ENCODE data around the gene GDF10. TPM values are rescaled to one million over a fixed set of nuclear protein-coding genes. Genes with fewer than 3 reads are reported as not detected.

Gene GDF10
- total and polyA plus RNA-seq, 2 of the 13 experiments (the other 11 are each of a cell fraction or from before 2014, with no cell fraction given) = 0.03 TPM; not detected in 1

DNA sequence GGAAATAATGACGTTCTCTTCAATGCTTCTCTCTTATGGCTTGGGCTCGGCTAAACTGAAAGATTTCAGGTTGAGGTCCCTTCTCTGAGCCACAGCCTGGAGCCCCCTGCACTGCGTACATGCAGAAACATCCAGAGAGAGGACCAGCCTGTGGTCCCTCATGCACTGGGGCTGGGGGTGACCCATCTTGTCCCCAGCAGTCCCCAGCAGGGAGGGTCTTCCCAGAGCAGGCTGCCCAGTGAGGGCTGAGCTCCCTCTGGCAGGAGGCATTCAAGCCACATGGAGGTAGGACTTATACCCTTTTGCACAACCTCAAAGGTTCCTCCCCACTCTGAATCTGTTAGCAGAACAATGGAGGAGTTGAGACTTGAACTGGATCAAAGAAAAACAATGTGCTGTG is 7.4 kb downstream of the GDF10 start:
- Histone ChIP-seq H2AFZ (ENCODE audit: low read length) (no peak overlapping the region), H3K4me3 (replicated peaks in 1 of 3; ENCODE audit: insufficient read depth in 1 of 3, low read depth in 2 of 3, low read length in 3 of 3) (no peak overlapping the region), H3K9ac (ENCODE audit: insufficient read depth, low read depth, low read length) (no peak overlapping the region), H3K36me3 (replicated peaks in 1 of 2; ENCODE audit: control insufficient read depth in 1 of 2, insufficient read depth in 2 of 2, low read length in 2 of 2) (no peaks in the 10 kb centered on the region), H3K4me2 (ENCODE audit: low read depth, low read length) (no peak overlapping the region), H3K27ac (ENCODE audit: extremely low read length, insufficient read depth, low read length) (no peak overlapping the region), H3K4me1 (ENCODE audit: insufficient read depth, low read length) (no peaks in the 10 kb centered on the region), H4K20me1 (ENCODE audit: insufficient read depth, low read length) (no peaks in the 10 kb centered on the region), H3K79me2 (ENCODE audit: insufficient read depth, low read length) (no peaks in the 10 kb centered on the region), H3K9me3 (ENCODE audit: low read length) (no peaks in the 10 kb centered on the region), H3K27me3 (ENCODE audit: control insufficient read depth in 1 of 2, insufficient read depth in 2 of 2, low read length in 2 of 2) (peaks cover 3 to 15% of the 10 kb centered on the region in 2 experiments; a peak in 3 of 5 replicates)
- DNase-seq (ENCODE audit: low spot score) (no peak), ATAC-seq (no peak), FAIRE-seq (no peak)
- BruUV-seq (replicated peaks) = no TSS peak
- intact Hi-C loops (cut with micrococcal nuclease; ENCODE audit: unreplicated experiment) = no loop called here
- 0% methylated on average over 2 of the region's 3 CpGs for WGBS (ENCODE audit: low lambda C conversion rate)
- TF ChIP-seq ZNF562 (CRISPR knock-in tag; IDR thresholded peaks at IDR 0.05; ENCODE audit: borderline replicate concordance) (no peak), BCL6 (CRISPR knock-in tag; IDR thresholded peaks at IDR 0.05) (no peak), HHEX (CRISPR knock-in tag; IDR thresholded peaks at IDR 0.05) (no peak)
- CTCF ChIA-PET (ENCODE audit: low intra/inter-chr PET ratio, low total read pairs) = no interaction called here
- POLR2A ChIA-PET = no interaction called here
- in situ Hi-C loops (cut with HindIII; ENCODE audit: extremely low pct_ligation_motif_present, low pct_unique_long_range_greater_than_20kb) = loop anchor here (10.0 kb wide), 1 partner anchor 283 kb away; no protein-coding TSS in a partner anchor

DNA sequence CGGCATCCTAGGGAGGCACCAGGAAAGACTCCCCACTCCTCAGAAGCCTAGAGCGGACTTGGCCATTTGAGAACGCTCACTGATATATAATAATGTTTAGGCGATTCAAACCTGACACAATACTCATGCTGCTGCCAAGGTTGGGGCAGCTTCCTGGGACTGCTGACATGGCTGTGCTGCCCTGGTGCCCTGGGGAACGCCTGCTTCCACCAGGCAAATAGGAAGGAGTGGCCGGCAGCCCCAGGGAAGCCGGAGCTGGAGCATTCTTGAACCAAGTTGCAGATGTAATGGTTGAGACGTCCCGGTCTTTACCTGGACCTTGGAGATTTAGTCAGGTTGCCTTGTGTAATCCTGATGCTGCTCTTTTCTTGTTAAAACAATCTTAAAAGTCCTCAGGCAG is 8.8 kb downstream of the GDF10 start:
- Histone ChIP-seq H3K4me1 (ENCODE audit: insufficient read depth, low read length) (no peaks in the 10 kb centered on the region), H3K79me2 (ENCODE audit: insufficient read depth, low read length) (no peaks in the 10 kb centered on the region), H3K27me3 (ENCODE audit: control insufficient read depth in 1 of 2, insufficient read depth in 2 of 2, low read length in 2 of 2) (peaks cover 4 to 15% of the 10 kb centered on the region in 2 experiments; a peak in 3 of 5 replicates), H3K9ac (ENCODE audit: insufficient read depth, low read depth, low read length) (no peak overlapping the region), H3K4me2 (ENCODE audit: low read depth, low read length) (no peak overlapping the region), H3K27ac (ENCODE audit: extremely low read length, insufficient read depth, low read length) (no peak overlapping the region), H3K36me3 (replicated peaks in 1 of 2; ENCODE audit: control insufficient read depth in 1 of 2, insufficient read depth in 2 of 2, low read length in 2 of 2) (no peaks in the 10 kb centered on the region), H2AFZ (ENCODE audit: low read length) (no peak overlapping the region), H3K4me3 (replicated peaks in 1 of 3; ENCODE audit: insufficient read depth in 1 of 3, low read depth in 2 of 3, low read length in 3 of 3) (no peak overlapping the region), H3K9me3 (ENCODE audit: low read length) (no peaks in the 10 kb centered on the region), H4K20me1 (ENCODE audit: insufficient read depth, low read length) (no peaks in the 10 kb centered on the region)
- in situ Hi-C loops (cut with HindIII; ENCODE audit: extremely low pct_ligation_motif_present, low pct_unique_long_range_greater_than_20kb) = loop anchor here (10.0 kb wide), 1 partner anchor 284 kb away; no protein-coding TSS in a partner anchor
- no TSS peak for BruUV-seq (replicated peaks)
- DNase-seq (ENCODE audit: low spot score) (no peak), FAIRE-seq (no peak), ATAC-seq (no peak)
- ChIA-PET CTCF (ENCODE audit: low intra/inter-chr PET ratio, low total read pairs) (interaction anchor here (1.6 kb wide), 1 partner anchor 284 kb away, joined by 3 read pairs; no protein-coding TSS in a partner anchor), POLR2A (no interaction called here)
- intact Hi-C loops (cut with micrococcal nuclease; ENCODE audit: unreplicated experiment) = no loop called here
- WGBS (ENCODE audit: low lambda C conversion rate) = 32% methylated on average over 9 of the region's 9 CpGs
- TF ChIP-seq ZNF317 (CRISPR knock-in tag; IDR thresholded peaks at IDR 0.05) (no peak), MAFK (conservative IDR thresholded peaks at IDR 0.05 in 1 of 2, IDR thresholded peaks at IDR 0.05 in 1 of 2; ENCODE audit: low read length in 2 of 2) (no peak), ZNF841 (CRISPR knock-in tag; IDR thresholded peaks at IDR 0.05; ENCODE audit: borderline replicate concordance) (no peak), HOXA5 (CRISPR knock-in tag; IDR thresholded peaks at IDR 0.05) (no peak), ZNF460 (CRISPR knock-in tag; IDR thresholded peaks at IDR 0.05; ENCODE audit: borderline replicate concordance) (no peak), SALL2 (CRISPR knock-in tag; IDR thresholded peaks at IDR 0.05) (no peak), SMAD9 (CRISPR knock-in tag; IDR thresholded peaks at IDR 0.05) (no peak)
- TF ChIP-seq, protein P1, sequence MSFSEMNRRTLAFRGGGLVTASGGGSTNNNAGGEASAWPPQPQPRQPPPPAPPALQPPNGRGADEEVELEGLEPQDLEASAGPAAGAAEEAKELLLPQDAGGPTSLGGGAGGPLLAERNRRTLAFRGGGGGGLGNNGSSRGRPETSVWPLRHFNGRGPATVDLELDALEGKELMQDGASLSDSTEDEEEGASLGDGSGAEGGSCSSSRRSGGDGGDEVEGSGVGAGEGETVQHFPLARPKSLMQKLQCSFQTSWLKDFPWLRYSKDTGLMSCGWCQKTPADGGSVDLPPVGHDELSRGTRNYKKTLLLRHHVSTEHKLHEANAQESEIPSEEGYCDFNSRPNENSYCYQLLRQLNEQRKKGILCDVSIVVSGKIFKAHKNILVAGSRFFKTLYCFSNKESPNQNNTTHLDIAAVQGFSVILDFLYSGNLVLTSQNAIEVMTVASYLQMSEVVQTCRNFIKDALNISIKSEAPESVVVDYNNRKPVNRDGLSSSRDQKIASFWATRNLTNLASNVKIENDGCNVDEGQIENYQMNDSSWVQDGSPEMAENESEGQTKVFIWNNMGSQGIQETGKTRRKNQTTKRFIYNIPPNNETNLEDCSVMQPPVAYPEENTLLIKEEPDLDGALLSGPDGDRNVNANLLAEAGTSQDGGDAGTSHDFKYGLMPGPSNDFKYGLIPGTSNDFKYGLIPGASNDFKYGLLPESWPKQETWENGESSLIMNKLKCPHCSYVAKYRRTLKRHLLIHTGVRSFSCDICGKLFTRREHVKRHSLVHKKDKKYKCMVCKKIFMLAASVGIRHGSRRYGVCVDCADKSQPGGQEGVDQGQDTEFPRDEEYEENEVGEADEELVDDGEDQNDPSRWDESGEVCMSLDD (CRISPR knock-in tag; IDR thresholded peaks at IDR 0.05; ENCODE audit: borderline replicate concordance) = no peak
- TF ChIP-seq, protein P2, sequence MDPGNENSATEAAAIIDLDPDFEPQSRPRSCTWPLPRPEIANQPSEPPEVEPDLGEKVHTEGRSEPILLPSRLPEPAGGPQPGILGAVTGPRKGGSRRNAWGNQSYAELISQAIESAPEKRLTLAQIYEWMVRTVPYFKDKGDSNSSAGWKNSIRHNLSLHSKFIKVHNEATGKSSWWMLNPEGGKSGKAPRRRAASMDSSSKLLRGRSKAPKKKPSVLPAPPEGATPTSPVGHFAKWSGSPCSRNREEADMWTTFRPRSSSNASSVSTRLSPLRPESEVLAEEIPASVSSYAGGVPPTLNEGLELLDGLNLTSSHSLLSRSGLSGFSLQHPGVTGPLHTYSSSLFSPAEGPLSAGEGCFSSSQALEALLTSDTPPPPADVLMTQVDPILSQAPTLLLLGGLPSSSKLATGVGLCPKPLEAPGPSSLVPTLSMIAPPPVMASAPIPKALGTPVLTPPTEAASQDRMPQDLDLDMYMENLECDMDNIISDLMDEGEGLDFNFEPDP (CRISPR knock-in tag; conservative IDR thresholded peaks at IDR 0.05) = no peak
- TF ChIP-seq, protein P3, sequence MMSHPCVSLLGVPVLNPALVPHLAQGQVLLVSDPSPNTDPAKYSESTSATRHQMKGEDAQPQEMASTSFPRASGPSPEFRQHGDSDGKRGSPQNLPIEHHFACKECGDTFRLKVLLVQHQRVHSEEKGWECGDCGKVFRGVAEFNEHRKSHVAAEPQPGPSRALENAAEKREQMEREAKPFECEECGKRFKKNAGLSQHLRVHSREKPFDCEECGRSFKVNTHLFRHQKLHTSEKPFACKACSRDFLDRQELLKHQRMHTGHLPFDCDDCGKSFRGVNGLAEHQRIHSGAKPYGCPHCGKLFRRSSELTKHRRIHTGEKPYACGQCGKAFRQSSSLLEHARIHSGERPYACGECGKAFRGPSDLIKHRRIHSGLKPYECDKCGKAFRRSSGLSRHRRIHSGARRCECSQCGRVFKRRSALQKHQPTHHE (CRISPR knock-in tag; IDR thresholded peaks at IDR 0.05; ENCODE audit: borderline replicate concordance) = no peak

All from HepG2 (cell line).